OCI-M1 (cell line): ENCODE results near the gene ST6GALNAC2.
"Not testable (repeated sequence)": the region's sequence is repeated elsewhere in the genome, so short reads cannot be mapped to it uniquely, and the experiment has no call there.

Experiments
- DNase-seq: peaks from one replicate; lab custom pipeline; 2025; lab: John Stamatoyannopoulos, UW

Gene ST6GALNAC2

DNA sequence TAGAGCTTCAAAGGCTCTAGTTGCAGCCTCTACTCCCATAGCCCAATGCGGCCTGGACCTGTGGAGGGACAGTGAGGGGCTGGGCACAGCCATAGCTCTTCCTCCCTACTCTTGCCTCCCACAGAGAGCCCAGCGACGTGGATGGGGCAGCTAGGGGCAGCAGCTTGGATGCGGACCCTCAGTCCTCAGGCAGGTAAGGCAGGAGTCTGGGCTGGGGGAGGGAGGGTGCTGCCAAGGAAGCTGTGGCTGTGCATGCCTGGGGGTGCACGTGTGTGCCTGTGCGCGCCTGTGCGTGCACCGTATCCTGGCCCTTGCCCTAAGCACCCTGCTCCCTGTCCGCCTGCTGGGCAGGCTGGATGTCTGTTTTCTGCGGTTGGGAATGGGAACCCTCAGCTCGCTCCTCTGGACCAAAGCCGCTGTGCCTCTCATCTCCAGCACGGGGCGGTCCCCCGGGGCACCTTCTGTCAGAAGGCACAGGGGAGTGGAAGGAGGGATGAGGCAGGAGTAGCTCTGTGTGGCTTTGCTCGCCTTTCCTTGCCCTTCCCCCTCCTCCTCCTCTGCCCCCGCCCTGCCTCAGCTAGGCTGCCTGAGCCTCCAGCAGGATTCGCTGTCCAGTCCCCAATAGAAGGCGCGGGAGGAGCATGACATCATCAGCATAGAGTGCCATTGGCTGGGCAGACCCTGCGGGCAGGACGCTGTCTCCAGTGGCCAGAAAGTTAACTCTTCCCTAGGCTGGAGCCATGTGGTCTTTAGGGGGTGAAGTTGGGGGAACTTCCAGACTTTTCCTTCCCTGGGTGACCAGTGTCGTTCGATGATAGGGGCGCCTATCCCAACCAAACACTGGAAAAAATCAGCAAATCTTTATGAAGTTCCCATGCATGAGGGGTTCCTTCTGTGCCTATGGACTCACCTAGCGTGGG lies 45.0 kb downstream of the ST6GALNAC2 start:
- peak; percentile 94 for DNase-seq

DNA sequence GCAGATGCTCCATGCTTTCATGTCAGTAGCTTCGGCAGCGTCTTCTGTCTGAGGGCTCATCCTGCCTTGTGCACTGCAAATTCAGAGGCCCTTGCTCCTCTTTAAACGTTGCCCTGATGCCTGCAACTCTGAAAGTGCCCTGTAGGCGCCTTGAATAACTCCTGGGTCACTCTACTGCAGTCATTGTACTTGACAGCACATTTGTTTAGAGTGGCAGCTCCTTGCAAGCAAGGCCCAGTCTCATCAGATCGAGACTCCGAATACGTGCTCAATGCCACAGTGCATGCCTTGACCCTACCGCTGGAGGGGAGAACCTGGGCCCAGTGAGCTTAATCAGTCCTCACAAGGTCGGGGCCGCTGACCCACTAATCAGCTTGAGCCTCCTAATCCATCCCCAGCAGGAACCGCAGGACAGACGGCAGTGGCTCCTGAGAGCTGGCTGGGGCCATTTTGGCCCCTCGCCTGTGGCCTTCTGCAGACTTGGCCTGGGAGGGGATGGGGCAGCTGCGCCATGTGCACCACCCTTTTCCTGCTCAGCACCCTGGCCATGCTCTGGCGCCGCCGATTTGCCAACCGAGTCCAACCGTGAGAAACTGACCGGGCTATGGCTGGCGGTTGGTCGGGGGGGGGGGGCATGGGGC lies 45.9 kb downstream of the ST6GALNAC2 start, which contains the start of gene PRCD:
TSS of gene PRCD (plus strand) at position 414 of the 641 bp plus-strand sequence. CDS start at position 512, 98 bp downstream.
- no peak for DNase-seq

DNA sequence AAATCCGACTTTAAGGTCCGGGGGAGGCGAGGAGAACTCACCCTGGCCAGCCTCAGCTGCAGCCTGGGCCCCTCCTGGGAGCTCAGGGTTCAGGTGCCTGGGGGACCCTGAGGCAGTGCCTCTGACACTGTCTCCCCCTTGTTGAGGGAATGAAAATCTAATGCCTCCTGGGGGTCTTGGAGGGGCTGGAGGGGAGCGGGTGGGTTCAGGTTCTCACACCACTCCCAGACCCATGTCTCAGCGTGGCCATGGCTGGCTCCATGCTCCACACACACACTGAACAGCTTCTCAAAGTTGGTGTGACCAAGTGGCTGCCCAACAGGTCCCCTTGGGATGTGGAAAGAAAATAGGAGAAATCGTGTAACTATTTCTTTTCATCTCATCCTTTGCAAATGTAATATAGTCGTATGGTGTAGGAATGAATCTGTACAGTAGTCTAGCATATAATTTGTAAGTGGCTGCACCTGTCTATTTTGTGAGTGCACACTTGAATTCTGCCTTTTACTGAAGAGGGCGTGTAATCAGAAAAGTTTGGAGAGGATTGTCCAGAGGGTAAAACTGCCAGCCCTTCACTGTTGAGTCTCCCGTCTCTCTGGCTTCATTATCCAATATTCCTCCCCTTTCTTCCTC lies 46.6 kb downstream of the ST6GALNAC2 start:
- DNase-seq: no peak

DNA sequence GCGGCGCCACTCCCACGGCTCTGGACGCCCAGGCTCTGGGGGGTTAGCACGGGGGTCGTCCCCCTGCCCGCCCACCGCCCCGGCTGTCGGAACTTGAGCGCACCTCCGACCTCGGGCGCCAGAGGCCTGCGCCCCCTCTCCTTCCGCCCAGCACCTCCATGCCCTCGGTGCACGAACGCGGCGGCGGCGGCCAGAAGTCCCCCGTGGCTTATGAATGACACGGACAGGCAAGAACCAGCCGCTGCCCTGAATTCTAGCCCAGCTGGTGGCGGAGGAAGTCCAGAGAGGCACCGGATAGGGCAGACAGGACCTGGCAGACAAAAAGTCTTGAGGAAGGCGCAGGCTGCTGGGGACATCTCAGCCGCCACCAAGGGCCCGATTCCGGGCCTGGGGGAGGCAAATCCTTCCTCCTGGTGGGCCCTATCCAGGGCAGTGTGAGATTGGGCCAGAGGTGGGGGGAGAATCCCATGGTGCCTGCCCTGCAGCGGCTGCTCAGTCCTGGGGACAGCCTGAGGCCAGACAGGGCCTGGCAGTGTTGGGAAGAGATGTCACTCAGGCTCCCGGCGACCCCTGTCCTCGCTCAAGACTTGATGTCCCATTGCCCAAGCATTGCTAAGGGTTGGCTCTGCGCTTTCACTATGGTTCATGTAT lies 47.3 kb downstream of the ST6GALNAC2 start:
- no peak for DNase-seq

DNA sequence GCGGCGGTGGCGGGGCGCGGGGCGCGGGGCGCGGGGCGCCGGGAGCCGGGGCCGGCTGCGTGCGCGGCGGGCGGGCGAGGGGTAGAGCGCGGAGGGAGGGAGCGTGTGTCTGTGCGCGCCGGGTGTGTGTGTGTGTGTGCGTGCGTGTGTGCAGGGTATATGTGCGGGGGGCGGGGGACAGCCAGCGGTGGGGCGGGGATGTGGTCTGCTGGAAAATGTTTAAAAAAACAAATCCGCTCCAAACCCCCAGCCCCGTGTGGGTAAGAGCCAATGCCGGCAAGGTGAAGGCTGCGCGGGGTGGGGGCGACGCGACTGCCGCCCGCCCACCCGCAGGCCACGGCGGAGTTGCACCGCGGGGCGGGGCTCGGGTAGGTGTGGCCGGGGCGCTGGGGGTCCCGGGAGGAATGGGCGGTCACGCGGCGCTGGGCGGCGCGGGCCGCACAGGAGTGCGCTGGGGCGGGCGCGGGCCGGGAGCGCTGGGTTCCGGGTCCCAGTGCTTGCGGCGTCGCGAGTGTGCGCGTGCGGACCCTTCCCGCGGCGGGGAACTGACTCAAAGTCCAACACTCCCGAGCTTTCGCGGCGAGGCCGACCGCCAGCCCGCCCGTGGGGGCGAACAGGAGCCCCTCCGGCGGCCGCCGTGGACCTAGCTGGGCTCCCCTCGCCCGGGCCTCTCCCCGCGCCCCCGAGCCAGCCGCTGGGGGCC lies 47.9 kb downstream of the ST6GALNAC2 start, which contains the start of gene CYGB:
TSS of gene CYGB (minus strand) at position 132 of the 703 bp plus-strand sequence. CDS start 167 bp downstream, outside the sequence.
- DNase-seq: no peak

DNA sequence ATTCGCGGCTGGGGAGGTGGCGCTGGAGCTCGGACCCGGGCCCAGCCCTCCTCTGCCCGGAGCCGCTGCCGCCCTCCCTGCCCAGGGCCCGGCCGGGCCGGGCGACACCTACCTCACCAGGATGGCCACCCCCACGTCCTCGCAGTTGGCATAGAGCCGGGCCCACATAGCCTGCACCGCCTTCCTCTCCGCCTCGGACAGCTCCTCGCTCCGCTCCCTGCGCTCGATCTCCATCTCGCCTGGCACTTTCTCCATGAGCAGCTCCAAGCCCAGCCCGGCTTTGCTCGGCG lies 48.4 kb downstream of the ST6GALNAC2 start:
- no peak for DNase-seq

DNA sequence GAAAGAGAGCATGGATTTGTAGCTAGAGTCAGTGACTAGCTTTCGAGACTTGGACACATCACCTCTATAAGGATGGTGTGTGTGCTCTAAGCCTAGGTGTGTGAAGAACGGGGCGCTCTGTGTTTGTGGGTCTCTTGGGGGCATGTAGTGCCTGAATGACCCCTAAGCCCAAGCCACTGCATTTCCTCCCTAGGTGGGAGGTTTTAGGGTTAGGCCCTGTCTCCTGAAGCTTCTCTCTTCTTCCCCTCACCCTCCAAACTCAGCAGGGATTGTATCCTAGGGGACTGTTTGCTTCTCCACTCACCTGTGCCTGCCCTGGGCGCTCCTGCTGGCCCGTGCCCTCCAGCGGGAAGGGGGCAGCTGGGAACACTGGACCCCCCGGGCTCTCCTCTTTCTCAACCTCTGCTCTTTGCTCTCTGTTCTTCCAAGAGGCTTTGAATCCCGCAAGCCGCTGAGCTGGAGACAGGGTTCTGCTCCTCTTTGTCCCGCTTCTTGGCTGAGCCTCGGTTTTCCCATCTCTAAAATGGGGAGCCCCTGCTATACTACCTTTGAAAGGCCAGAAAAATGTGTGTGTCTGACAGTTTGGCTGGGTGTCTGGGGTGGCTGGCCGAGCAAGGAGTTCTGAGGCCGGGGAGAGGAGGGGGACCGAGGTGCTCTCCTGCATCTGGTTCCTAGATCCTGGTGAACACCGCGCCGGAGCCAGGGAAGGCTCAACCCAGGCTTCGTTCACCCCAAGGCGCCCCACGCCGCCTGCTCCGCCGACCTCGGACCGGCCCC lies 49.0 kb downstream of the ST6GALNAC2 start:
- no peak for DNase-seq

DNA sequence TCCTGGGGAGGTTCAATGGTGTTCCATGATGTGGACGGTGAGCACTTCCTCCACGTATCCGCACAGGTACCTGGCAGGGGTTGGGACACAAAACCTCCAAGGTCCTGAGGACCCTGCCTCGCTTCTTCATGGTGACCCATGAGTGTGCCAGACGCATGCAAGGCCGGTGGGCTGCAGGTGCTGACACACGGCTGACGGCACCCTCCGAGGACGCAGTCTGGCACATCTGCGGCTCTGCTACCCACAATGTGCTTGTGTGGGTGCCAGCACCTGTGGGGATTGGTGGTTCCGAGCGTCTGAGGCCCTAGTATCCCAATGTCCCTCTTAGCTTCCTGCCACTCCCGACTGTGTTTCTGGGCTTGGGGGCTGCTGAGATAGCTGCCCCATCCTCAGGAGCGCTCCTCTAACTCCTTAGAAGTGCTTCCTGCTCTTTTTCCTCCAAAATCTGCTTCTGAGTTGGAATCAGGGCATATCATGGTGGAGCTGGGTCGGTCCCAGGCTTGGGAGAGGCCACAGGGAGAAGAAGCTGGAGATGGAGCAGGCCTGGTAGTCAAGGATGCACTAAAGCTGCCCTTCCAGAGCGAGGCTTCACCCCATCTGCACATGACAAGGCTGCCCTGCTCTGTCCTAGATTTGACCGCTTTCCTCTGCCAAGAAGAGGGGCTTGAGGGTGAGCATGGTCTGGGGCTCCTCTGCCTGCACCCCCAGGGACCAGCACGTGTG lies 49.7 kb downstream of the ST6GALNAC2 start:
- no peak for DNase-seq

DNA sequence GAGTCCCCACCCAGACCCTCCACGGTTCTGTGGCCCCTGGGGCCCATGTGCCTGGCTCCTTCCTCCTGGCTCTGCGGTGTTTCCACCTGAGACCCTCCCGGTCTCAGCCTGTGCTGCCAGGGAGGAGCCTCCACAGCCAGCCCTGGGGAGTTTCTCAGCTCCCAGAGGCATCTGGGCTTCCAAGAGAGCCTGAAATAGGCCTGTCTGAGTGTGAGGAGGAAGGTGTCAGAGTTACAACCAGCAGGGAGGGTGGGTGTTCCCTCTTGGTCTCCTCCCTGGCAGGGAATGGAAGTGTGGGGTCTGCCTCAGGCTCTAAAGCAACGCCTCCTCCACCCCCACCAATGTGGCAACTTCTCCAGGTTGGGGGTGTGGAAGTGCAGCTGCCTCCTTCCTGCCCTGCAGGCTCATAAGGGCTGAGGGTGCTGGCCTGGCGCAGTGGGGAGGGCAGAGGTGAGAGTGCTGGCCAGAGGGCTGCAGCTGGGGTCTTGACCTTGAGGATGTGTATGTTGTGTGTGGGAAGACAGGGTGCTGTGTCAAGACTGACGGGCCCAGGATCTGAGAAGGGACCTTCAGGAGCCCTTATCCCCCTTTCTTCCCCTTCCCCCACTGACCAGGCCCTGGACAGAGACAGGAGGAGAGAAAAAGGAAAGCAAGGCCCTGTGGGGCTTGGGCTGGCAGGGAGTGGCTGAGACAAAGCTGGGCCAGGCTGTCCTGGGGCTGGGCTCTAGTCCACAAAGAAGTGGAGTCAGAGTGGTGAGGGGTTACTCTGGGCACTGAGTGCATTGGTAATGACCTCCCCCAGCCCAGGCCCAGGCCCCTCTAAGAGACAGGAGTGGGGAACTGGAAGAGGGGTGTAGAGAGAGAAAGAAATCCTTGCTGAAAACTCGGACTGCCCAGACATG lies 50.6 kb downstream of the ST6GALNAC2 start:
- DNase-seq: no peak

DNA sequence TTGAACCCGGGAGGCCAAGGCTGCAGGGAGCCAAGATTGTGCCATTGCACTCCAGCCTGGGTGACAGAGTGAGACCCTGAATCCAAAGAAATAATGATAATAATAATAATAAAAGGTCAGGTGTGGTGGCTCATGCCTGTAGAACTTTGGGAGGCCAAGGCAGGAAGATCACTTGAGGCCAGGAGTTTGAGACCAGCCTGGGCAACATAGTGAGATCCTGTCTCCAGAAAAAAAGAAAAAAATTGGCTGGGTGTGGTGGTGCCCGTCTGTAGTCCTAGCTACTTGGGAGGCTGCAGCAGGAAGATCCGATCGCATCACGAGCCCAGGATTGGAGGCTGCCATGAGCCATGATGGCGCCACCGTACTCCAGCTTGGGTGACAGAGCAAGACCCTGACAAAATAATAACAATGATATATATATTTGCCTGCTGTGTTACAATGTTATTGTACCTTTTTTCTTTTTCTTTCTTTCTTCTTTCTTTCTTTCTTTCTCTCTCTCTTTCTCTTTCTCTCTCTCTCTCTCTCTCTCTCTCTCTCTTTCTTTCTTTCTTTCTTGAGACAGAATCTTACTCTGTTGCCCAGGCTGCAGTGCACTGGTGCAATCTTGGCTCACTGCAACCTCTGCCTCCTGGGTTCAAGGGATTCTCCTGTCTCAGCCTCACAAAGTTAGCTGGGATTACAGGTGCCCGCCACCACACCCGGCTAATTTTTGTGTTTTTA lies 51.9 kb downstream of the ST6GALNAC2 start:
- not testable (repeated sequence) for DNase-seq

DNA sequence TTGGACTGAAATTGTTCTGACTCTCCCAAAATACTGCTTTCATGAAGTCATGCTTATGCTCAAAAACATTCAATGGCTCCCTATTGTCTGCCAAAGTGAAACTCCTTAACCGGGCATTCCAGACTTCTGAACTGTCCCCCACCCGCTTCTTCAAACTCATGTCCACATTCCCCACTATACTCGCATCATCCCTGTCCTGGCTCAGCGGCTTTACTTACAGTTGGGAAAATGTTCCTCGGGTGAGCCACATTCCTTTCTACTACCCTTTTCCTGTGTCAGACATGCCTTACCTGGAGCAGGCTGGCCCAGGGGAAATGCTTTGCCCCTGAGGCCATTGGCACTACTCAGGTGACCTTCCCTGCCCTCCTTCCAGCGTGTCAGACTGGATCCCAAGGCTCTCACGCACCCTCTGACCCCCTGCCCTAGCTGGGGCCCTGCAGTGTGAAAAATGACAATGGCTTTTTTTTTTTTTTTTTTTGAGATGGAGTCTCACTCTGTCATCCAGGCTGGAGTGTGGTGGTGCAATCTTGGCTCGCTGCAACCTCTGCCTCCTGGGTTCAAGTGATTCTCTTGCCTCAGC lies 53.5 kb downstream of the ST6GALNAC2 start:
- no peak for DNase-seq

DNA sequence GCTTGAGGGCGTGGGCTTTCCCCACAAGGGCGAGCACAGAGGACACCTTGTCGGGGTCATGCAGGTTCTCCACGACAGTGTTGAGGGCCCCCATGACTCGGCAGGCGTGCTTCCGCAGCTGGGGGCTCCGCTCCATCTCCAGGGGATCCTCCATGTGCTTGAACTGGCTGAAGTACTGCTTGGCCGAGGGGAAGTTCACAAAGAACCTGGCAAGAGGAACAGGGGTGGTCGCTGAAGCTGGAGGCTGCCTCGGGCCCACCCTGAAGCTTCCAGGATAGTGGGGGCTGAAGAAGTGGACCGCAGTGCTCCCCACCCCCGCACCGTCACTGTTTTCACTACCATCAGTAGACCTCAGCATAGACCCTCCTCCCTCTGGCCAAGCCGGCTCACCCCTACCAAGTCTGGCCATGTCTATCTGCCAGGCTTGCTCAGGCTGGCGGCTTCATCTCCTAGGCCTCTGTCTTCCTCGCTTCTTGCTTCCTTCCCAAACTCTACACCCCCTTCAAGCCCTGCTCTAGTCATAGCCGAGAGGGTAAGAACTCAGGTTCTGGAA lies 54.1 kb downstream of the ST6GALNAC2 start:
- no peak for DNase-seq

DNA sequence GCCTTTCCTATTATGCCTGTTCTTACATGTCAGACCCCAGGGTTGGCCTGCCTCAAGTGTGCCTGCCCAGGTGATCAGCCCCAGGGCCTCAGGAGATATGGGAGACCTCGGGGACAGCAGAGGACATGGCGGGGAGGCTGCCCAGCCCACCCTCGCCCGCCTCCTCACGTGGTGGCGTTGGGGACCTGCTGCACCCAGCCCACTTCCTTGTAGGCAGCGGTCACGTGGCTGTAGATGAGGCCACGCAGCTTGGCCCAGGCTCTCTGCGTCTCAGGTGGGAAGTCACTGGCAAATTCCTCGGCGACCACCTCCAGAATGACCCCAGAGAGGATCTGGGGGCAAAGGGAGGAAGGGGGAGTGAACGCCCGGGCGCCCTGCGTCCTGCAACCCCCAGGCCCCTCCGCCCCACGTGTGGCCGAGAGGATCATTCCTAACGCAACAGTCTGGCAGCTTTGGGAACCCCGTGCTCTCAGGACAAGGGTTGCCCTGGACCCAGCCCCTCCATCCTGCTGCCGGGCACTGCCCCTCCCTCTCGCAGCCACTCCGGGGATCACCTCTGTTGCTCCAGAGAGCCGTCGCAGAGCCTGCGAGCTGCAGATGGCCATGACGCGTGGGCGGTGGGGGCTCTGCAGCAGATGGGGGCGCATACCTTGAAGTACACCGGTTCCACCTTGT lies 54.7 kb downstream of the ST6GALNAC2 start:
- no peak for DNase-seq

DNA sequence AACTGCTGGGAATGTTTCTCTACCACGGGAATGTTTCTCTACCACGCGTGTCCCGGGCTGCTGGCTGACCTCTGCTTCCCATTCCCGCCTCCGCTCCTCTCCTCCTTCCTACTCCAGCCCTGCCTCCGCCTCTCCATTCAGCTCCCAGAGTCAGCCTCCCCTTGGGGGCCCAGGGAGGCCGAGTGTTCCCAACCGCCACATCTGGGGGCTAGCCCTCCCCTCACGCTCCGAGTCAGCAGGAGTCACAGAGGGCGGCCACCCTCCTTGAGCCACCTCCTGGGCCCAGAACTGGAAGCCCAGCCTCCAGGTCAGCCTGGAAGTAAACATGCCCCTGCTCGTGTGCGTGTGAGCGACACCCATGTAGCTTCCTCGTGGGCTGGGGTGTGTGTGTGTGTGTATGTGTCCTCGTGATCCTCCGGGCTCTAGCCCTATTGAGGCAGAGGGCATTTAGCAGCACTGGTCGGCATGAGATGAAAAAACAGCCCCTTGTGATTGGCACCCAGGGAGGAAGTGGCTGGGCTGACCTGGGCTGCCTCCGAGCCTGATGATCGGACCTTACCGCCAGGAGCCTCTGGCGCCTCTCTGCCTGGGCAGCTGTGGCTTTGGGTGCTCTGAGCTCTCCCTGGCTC lies 55.5 kb downstream of the ST6GALNAC2 start:
- DNase-seq: no peak

DNA sequence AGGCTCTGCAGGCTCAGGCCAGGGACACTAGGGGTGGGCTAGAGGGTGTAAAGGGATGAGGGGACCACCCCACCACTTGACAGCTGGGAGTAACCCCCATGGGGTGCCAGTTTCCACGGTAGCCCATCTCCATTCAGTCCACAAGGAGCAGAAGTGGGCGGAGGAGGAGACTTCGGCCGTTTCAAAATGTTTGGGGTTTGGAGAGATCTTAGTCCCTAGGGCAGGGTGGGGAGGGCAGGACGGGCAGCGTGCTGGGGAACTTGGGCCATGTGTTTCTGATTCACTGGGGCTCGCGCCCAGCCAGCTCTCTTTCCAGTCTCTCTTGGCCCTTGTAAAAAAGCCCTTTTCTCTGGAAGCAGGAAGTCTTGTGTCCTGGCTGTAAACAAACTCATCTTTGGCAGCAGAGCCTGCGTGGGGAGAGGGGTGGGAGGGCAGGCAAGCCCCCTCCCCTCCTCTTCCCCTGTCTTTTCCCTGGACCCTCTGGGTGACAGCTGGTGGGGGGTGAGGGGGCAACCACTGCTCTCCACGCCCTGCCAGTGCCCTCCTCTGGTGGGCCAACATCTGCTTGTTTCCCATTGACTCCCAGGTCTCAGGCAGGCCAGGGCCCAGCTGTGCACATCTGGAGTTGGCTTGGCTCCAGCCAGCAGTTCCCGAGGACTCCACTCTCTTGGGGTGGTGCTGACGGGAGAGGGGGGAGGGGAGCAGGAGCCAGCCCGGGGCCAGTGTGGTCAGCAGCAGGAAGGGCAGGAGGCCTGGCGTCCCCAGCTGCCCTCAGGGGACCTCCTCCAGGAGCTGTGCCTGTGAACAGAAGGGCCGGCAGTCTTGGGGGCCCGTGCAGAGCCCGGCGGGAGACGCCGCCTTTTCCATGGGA lies 56.2 kb downstream of the ST6GALNAC2 start:
- no peak for DNase-seq
